ENCODE data around the gene MT4. TPM values are rescaled to one million over a fixed set of nuclear protein-coding genes. Genes with fewer than 3 reads are reported as not detected.

Gene MT4
- not detected in 2 replicates for total RNA-seq

DNA sequence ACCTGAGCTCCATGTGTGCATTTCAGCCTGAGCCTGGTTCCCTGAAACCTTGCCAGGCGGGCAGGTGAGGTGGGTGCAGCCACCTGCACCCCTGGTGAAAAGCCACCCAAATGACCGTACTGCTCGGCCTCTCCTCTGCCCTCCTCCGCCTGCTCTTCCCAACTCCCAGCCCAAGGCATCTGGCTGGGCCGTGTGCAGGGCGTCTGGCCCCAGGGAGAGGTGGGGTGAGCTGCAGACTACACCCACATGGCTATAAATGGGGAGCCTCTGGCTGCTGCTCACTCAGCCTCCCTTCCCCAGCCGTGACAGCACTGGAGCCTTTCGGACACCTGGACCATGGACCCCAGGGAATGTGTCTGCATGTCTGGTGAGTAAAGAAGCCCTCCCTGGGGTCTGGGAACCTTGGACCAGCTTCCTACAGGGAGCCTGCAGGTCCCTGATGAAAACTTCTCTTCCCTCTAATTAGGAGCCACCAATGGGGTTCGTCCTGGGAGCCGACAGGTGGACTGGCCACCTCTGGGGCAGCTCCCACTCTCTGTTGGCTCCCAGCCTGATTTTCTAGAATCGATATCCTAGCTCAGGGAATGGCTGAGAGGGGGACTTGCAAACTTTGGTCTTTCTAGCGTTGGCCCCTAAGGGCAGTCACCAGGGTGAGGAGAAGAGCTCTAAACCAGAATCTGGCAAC, at the start of gene MT4:
Gene MT4 (plus strand): TSS at position 281 of the 685 bp plus-strand sequence. CDS start 56 bp downstream, at position 337.

DNA sequence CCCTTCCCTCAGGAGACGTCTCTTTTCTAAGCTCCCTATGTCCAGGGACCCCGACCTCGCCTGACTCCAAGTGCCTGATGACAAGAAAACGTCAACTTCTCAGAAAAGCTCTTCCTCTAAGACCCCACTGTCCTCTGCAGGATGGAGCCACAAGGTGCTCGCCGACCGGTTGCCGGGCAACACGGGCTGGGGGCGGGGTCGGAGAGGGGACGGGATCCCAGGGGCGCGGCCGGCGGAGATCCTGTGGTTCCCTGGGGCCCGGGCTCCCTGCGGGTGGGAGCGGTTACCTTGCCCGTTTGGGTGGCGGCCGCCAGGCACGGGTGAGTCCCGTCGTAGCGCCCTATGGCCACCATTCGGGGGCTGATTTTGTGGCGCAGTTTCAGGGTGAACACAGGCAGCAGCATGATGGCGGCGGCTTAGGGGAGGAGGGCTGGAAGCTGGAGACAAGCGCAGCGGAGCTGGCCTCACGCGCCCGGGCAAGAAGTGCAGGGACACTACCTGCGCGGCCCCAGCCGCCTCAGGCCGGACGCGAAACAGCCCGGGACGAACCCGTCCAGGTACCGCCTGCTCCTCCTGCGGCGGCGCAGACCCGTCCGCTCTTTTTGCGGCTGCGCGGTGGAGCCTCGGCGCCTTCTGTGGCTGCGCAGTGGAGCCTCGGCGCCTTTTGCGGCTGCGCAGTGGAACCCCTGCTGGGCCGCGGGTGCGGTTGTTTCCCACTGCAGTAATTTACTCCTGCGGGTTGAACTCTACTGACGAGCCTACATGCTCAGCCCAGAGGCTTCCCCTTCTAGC, 45.2 kb upstream of the MT4 start, which contains the start of gene BBS2:
Gene BBS2 (minus strand): TSS at position 566 of the 792 bp plus-strand sequence. CDS start 162 bp downstream, at position 404.

DNA sequence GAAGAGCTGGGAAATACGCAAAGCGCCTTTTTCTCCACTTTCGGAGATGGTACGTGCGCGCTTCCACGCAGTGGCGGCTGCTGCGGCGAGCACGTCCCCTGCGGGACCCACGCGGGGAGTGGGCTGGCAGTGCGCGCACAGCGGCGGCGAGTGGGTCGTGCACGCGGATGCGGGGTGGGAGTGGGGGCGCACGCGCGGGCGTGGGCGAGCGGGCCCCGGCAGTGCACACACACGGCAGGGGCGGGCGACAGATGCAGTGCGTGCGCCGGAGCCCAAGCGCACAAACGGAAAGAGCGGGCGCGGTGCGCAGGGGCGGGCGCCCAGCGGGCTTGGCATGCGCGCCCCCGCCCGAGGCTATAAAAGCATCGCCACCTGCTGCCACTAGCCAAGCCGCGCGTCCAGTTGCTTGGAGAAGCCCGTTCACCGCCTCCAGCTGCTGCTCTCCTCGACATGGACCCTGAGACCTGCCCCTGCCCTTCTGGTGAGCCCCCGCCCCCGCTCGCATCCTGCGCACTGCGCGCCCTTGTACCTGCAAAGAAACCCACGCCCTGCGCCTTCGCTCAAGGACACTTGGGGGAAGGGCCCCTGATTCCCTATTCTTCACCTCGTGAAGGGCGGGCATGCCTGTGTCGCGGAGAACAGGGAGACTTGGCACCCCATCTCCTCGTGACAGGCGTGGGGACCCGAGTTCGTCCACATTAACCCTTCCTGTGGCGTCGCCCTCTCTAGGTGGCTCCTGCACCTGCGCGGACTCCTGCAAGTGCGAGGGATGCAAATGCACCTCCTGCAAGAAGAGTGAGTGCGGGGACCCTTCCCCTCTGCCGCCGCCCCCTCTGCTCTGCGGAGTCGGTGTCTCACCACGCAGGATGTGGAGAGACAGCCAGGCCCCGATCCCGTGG, 24.5 kb downstream of the MT4 start, which contains the start of gene MT3:
Gene MT3 (plus strand): TSS at position 388 of the 899 bp plus-strand sequence. CDS start 63 bp downstream, at position 451.

DNA sequence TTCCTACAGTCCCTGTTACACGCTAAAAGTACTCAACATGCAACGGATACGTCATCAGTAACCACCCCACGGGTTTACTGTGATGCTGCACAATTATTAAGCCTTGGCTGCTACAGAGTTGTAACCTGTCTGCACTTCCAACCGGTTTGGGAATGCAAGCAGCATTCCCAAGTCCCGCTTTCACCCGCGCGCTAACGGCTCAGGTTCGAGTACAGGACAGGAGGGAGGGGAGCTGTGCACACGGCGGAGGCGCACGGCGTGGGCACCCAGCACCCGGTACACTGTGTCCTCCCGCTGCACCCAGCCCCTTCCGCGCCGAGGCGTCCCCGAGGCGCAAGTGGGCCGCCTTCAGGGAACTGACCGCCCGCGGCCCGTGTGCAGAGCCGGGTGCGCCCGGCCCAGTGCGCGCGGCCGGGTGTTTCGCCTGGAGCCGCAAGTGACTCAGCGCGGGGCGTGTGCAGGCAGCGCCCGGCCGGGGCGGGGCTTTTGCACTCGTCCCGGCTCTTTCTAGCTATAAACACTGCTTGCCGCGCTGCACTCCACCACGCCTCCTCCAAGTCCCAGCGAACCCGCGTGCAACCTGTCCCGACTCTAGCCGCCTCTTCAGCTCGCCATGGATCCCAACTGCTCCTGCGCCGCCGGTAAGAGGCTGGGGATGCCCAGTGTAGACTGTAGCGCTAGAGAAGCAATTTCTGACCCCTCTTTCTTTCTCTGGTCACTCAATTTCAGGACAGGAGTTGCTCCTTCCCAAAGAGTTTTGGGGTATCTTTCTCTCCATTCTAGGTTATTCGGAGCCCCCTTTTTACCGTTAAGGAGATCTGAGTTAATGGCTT, 43.4 kb downstream of the MT4 start, which contains the start of gene MT2A:
Gene MT2A (plus strand): TSS at position 542 of the 833 bp plus-strand sequence. CDS start 72 bp downstream, at position 614.

Other genes with a start within 250 kb of the MT4 start
- 210 and 356 TPM in 2 replicates for gene AMFR, start 139.5 kb upstream of the MT4 start, total RNA-seq
- 53.3 and 73.9 TPM in 2 replicates for gene NUDT21, start 113.7 kb upstream of the MT4 start, total RNA-seq
- 62.7 and 120 TPM in 2 replicates for gene OGFOD1, start 113.5 kb upstream of the MT4 start, total RNA-seq
- gene BBS2, start 45.0 kb upstream of the MT4 start, total RNA-seq, result 26.4 and 34.7 TPM in 2 replicates
- gene MT3, start 24.5 kb downstream of the MT4 start, total RNA-seq, result not detected in 2 replicates
- gene MT2A, start 43.5 kb downstream of the MT4 start, total RNA-seq, result 41.6 and 86.4 TPM in 2 replicates
- gene MT1E, start 60.7 kb downstream of the MT4 start, total RNA-seq, result 64.6 and 115 TPM in 2 replicates
- 2.5 and 4.2 TPM in 2 replicates for gene MT1M, start 67.6 kb downstream of the MT4 start, total RNA-seq
- gene MT1A, start 73.6 kb downstream of the MT4 start, total RNA-seq, result 0.65 and 0.69 TPM in 2 replicates
- not detected in 2 replicates for gene MT1B, start 86.8 kb downstream of the MT4 start, total RNA-seq
- 0.69 and 1.5 TPM in 2 replicates for gene MT1F, start 92.9 kb downstream of the MT4 start, total RNA-seq
- not detected in 2 replicates for gene MT1G, start 103.0 kb downstream of the MT4 start, total RNA-seq
- not detected in 2 replicates for gene MT1H, start 104.7 kb downstream of the MT4 start, total RNA-seq
- gene MT1X, start 117.4 kb downstream of the MT4 start, total RNA-seq, result 7.9 and 13.8 TPM in 2 replicates
- 67.8 and 83.1 TPM in 2 replicates for gene NUP93, start 165.1 kb downstream of the MT4 start, total RNA-seq